Activated CD8-positive, alpha-beta memory T cell treated with anti-CD3 and anti-CD28 coated beads, Interleukin-2, amount 50 U/mL, for 48 hours (primary cell): ENCODE results near the gene CUEDC1.

Source experiments
- DNase-seq: peaks from one replicate; pipeline ENCODE4 v3.0.0-alpha.2; 2020

Gene CUEDC1

DNA sequence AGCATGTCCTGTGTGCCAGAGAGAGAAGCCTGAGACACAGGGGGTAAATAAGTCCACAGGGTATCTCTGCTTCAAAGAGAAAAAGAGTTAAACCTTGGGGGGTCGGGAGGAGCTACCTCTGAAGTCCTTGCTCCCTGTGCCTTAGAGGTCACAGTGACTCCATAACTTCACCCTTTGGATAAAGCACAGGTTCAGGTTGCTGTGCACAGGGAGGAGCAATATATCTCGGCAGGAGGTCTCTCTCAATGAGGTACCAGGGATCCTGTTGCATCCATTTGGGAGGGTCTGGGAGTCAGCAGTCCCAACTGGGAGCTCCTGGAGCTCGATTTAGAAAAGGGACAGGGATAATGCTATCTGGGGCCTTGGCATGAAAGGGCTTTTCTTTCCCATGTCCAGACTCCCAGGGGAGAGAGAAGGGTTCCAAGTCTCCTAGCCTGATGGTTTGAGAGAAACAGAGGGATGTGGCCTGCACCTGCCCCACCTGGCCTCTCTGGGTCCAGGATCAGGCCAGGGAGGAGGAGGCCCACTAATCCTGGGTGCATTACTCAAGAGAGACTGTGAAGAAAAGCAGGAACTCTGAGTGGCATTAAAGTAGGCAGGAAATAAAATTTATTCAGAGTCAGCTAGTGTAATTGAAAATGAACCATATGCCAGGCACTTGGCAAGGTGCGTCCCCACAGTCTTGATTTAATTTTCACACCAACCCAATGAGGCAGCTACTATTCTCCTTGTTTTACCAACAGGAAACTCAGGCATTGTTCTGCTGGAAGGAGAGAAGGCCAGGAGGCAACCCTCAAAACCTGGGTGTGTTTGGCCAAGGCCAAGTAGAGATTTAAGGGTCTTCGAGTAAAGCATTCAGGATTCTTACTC, 40.7 kb downstream of the CUEDC1 start:
- DNase-seq, result no peak

DNA sequence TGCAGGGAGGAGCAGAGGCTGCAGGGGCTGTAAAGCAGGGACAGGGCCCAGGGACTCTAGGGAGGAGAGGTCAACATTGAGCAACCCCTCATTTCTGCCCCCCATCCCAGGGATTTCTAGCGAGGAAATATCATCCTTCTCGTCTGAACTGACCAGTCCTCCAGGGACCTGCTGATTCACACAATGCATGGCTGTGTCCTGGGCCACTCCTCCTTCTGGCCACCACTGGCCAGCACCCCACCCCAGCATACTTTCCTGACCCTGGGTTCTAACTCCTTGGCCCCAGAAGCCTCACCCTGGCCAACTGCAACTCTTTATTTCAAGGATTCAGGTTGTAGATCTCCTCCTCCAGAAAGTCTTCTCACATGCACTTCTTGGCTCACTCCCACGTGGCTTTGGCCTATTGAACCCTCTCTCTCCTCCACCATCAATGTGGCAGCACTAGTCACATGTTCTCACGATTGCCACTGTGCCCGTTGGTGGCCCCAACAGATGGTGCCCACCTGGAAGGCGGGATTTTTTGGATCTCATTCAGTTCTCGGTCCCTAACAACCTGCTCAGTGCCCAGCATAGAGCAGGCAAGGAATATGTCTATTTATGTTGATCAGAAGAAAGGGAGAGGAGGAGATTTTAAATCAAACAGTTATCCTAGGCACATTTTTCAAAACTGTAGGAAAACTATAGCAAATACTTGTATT, 41.5 kb downstream of the CUEDC1 start:
- DNase-seq, result no peak

DNA sequence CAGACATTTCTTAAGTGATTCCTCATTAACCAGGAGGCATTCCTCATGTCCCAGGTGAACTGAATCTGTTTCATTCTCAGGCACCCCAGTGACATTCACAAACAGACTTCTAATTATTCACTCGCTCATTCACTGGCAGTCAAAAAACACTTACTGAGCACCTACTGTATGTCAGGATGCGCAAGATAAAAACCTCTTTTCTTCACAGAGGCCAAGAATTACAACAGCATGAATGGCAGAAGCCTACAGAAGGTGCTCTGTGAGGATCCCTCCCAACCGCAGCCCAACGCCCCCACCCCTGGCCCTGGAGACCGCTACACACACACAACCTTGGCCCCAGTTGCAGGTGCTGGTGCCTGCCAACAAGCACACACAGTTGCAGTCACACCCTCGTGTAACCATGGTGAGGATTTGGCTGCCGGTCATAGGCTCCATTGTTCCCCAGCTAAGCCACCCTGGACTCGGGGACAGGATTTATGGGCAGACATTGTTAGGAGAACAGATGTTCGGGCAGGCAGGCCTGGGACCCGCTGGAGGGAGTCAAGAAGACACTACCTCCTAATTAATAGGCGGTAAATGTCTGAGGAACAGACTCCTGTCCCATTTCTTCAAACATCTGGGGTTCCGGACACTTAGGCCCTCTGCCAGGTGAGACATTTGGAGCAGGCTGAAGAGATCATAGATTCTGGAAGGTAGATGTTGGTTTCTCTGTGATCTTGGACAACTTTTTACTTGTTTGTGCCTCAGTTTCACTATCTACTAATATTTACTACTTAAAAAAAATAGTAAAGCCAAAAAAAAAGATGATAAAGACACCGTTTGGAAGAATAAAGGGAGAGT, 43.2 kb downstream of the CUEDC1 start:
- DNase-seq, result no peak

DNA sequence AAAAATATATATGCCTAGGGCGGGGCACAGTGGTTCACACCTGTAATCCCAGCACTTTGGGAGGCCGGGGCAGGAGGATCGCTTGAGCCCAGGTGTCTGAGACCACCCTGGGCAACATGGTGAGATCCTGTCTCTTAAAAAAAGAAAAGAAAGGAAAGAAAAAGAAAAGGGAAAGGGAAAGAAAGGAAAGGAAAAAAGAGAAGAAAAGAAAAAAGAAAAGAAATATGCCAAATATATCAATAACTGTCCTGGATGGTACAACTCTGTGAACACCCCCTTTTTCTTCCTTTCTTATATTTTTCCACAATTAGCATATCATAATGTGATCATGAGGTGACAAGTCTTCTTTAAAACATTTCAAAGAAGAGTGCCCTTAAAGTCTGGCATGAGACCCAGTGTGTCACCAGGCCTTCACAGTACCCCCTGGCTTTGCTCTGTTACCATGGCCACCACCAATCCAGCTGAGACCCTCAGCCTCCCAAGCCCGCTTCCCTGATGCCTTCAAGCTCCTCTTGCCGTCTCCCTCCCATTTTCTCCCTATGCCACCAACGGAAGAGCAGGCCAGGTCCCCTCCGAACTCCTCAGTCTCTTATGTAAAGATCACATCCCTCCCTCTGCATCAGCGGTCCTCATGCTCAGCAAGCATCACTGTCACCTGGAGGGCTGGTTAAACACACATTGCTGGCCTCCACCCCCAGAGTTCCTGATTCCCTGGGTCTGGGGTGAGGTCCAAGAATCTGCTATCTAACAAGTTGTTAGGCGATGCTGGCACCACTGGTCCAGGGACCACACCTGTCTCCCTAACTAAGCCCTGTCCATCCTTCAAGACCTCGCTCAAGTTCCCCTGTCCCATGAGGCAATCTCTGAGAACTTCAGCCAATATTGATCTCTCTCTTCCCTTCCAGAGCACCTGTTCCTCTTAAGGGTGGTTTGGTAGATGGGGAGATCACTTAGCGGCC, 44.5 kb downstream of the CUEDC1 start:
- no peak for DNase-seq

DNA sequence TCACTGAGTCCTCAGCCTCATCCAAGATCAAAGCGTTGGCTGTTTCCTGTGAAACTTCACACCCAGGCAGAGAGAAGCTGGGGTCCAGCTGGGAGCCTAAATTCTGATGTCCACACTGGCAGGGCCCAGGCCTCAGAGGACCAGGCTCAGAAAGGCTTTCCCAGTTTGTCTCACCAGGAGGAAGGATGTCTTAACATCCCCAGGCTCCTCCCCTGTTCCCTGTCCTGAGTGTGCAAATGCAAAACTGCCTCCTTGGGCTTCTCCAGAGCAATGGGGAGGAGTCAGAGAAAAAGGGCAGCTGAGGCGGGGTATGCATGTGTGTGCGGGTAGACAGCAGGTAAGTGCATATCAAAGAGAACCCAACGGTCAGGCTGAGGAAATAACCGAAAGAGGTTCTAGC, 45.7 kb downstream of the CUEDC1 start:
- no peak for DNase-seq

DNA sequence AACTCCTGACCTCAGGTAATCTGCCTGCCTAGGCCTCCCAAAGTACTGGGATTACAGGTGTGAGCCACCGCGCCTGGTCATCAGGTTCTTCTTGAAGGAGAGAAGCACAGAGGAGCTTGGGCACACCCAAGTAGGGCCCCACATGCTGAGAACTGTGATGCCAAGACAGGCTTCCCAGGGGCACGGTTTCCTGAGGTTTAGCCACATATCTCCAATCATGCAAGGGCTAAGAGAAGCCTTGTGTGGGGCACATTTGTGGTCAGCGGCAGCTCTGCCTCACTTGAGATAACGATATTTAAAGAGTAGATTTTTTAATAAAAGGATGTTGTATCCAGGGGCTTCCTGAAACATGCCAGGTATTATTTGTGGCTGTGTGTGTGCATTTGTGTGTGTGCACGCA, 46.9 kb downstream of the CUEDC1 start:
- DNase-seq, result no peak

DNA sequence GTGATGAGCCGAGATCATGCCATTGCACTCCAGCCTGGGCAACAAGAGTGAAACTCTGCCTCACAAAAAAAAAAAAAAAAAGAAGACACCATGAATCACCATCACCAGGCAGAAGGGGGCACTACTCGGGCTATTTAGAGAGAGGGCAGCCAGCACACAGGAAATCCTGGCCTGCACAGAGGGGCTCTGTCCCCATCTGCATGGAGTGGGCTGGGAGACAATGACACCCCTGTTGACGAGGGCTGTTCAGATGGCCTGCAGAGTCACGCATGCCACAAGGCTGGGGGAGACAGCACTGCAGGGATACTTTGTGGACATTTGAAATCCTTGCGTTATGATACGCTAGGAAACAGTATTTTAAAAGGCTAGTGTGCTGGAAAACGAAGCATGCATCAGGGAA, 48.3 kb downstream of the CUEDC1 start:
- no peak for DNase-seq

DNA sequence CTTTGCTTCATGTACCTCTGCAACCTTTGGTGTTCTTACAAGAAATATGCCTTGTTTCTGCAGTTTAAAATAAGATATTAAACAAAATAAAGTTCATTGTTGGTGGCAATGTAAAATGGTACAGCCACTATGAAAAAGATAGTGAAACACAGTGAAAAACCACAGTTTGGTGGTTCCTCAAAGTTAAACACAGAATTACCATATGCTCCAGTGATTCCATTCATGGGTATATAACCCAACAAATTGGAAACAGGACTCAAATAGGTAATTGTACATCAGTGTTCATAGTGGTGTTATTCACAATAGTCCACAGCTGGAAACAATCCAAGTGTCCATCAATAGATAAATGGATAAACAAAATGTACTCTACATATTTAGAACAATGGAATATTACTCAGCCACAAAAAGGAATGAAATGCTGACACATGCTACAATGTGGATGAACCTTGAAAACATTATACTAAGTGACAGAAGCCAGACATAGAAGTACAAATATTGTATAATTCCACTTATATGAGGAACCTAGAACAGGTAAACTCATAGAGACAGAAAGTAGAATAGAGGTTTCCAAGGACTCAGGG, 49.2 kb downstream of the CUEDC1 start:
- DNase-seq, result no peak

DNA sequence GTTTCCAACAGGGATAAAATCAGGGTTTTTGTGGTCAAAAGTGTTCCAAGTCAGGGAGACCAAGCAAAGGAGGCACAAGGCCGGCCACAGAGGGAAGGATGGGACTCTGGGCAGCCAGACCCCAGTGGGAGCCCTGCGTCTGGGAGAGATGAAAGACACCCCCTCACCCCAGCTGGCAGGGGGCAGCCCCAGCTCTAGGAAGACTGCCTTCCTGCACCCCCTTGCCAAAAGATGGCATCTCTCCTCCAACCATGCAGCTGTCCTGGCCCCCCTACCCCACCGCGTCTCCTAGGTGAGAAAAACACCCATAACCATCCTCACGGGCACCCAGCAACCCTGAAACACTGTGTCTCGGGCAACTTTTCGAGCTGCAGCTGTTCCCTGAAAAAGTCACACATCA, 51.3 kb downstream of the CUEDC1 start:
- no peak for DNase-seq

DNA sequence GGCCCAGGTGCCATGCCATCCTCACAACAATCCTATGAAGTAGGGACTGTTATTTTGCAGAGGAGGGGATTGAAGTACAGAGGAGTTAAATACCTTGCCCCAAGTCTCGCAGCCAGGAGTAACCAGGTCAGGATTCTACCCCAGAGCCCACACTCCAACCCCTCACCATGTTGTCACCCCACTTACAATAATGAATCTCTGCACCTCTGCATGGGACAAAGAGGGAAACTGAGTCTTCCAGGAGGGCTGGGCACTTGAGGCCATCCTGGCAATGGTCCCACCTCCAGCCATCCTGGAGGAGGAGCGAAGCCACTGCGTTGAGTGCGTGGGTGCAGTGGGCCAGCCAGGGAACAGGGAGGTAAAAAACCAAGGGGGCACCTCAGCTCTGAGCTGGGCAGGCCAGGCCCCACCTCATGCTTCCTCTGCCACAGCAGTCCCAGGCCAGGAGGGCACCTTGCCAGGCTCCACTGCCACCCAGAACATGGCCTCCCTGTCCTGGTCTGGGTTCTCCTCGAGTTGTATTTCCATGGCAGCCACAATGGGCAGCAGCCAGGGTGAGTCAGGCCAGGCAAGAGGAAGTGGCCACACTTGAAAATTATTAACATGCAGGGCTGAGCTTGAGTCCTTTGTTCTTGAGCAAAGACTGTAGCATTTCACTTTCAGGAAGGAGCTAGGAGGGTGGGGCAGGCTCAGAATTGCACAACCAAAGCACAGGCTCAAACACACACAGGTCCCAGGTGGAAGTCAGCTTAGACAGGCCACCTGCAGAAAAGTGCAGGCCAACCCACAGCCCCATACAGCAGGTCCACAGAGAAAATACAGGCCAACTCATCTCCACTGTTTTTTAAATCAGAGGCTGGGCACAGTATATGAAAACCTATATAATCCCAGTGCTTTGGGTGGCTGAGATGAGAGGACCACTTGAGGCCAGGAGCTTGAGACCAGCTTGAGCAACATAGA, 52.1 kb downstream of the CUEDC1 start:
- DNase-seq, result no peak

DNA sequence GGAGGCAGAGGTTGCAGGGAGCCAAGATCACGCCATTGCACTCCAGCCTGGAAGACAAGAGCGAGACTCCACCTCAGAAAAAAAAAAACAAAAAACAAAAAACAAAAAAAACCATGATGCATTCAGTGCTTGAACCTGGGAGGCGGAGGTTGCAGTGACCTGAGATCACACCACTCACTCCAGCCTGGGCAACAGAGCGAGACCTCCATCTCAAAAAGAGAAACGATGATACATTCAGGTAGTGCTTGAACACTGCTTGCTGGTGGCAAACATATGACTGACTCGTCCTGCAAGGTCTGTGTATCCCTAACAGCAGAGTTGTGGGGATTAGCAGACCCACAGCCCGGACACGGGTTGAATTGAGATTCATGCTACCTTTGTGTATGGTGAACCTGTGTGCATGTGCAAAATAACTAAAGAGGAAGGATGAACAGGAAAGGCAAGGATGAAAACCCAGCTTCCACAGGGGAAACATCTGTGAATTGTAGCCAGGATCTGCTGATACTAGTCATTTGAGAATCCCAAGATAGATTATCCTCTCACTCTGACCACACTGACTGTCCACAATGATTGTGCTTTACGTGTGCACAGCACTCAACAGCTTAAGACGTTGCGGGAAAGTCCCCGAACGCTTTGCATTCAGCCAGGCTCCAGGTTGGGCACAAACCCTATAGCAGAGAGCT, 53.0 kb downstream of the CUEDC1 start:
- no peak for DNase-seq

DNA sequence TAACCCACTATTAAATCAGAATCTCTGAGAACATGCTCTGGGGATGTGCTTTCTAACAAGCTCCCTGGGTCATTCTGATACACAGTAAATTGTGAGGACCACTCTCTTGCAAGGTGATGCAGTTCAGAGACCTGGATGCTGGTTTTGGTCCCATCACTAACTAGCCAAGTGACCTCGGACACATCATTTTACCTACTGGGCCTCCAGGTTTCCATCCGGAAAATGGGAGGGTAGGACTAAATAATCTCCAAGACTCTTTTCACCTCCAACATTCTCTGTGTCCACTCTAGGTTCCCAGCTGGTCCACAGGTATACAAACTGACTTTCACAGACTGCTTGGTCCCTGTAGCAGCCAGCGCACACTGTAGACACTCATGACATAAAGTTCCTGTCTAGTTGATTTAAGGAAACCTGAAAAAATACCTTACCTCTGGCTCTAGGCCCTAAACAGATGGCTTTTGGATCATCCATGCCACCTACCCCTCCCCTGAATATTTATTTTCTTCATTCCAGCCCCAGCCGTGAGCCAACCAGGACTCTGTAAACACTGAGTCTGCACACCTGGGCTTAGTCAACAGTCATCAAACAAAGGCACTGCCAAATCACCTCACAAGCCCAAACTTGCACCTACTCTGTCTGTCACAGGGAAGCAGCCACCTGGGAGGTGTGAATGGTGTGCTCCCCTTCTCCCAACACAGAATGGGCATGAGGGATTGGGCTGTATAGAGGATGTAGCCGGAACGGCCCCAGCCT, 54.0 kb downstream of the CUEDC1 start:
- DNase-seq, result no peak

DNA sequence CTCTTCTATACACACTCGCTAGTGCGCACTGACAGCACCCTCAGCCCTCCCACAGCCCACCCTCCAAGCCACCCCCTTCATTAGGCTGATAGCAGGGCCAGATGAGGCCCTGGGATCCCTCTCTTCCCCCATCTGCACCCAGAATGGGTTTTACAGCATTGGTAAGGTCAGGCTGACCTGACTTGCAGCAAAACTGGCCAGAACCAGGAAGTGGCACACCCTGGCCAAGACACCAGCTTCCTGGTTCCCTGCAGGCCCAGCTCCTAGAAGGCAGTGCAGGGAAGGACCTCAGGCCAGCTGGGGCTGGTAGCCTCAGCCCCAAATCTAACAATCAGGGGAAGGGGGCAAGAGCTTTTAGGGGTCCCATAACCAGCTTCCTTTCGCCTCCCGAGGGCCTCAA, 55.4 kb downstream of the CUEDC1 start:
- DNase-seq, result no peak

DNA sequence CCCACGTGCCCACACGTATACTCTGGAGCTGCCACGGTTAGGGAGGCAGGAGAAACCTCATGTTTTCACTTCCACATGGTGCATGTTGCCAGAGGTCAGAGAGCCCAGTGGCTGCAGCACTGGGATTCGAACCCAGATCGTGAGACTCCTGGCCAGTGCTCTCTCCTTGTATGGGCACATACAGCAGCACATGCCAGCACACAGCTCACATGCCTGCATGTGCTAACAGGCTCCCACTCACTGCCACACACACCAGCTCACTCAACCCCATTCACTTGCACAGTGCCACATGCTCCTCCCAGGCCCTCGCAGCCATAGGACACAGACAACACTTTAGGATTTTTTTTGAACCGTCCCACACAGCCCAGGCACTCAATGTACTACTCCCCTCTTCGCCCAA, 55.8 kb downstream of the CUEDC1 start:
- DNase-seq, result no peak

DNA sequence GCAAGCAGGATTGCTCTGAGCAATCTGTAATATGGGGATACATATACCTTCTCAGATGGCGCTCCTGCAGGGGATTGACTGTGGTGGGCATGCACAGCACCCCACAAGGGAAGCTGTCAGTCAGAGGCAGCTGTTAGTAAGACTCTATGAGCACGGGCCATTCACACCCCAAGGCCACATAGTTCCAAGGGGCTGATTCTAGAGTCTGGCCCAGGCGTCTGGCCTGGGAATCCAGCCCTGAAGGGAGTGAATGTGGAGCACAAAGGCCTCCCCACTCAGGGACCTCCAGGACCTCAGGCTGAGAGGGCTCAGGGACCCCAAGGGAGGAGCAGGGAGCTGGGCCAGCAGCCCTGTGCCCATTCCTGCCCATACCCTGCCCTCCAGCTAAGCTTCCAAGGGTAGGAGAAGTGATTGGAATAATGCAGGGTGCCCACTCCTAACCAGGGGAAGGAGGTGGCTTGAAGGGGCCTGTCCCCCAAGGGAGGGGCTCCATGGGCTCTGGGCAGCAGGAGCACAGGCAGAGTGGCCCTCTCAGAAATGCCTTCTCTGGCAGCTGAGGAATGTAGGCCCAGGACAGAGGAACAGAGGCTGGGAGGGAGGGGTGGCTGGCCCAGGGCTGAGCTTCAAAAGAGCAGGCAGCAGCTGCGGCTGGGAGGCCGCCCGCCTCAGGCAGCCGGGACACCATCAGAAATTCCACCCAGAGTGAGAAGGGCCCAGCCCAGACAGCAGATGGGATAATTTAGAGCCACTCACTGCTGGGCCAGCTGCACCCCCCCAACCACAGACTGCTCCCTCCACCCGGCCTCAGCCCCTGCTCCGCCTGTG, 56.5 kb downstream of the CUEDC1 start:
- no peak for DNase-seq

DNA sequence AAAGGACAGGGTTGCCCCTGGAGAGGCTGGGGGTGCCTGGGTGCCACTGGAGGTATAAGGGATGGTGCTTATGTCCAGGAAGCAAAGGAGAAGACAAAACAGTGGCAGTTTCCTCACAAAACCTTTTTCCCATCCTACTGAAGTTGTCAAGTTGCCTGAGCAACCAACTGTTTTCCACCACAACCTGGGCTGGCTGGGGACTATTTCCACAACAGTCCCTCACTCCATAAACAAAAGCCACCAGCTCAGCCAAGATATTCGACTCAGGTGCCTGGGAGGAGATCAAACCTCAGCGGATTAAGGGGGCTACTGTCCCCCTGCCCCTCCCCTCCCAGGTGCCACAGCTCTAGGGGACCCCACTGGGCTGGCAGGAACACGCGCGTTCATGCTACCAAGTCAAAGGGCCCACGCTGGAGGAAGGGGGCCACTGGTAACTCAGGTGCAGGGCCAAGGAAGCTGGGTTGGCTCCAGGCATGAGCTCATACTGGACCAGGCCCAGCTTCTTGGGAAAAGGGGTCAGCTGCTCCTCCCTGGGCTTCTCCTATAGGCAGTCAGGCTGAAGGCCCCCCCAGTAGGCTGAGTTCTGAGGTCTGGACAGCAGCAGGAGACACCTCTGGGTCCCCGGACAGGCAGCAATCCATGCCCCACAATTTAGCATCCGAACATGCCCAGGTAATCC, 59.7 kb downstream of the CUEDC1 start:
- DNase-seq, result no peak

DNA sequence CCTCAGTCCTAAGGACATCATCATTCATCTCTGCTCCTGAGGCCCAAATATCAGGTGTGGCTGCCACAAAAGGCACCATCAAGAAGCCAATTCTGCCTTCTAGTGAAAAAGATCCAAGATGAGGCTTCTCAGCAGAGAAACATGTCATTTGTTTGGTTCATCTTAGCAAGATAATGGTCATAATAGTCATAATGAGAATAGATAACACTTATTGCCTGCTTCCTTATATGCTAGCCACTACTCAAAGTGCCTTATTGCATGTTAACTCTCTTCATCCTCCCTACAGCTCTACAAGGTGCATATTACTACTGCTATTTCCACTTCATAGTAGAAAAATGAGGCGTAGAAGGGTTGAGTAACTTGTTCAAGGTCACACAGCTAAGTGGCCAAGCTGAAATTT, 60.4 kb downstream of the CUEDC1 start:
- no peak for DNase-seq
